ENCODE results near the gene ARHGAP9.
"Not testable (repeated sequence)": the region's sequence is repeated elsewhere in the genome, so short reads cannot be mapped to it uniquely, and the experiment has no call there.

Gene ARHGAP9

GRCh38 chr12:57446292-57446960, 33.2 kb downstream of the ARHGAP9 start:
- no peak for DNase-seq (ENCODE audit: low spot score)
- ChIA-PET POLR2A (ENCODE audit: low non-redundant PET) (no interaction called here), CTCF (interaction anchor here (0.6 to 0.7 kb wide), 2 partner anchors 174 to 1130 kb away, joined by 3 read pairs; no protein-coding TSS in a partner anchor)
- no peak for TF ChIP-seq CTCF (conservative IDR thresholded peaks at IDR 0.05; ENCODE audit: low read depth)
- no peak overlapping the region for H3K27ac ChIP-seq

GRCh38 chr12:57444744-57445143, 34.9 kb downstream of the ARHGAP9 start:
- H3K27ac ChIP-seq: no peak overlapping the region
- POLR2A ChIA-PET (ENCODE audit: low non-redundant PET): no interaction called here
- no peak for TF ChIP-seq CTCF (conservative IDR thresholded peaks at IDR 0.05; ENCODE audit: low read depth)
- CTCF ChIA-PET: interaction anchor here (0.6 to 2.9 kb wide), 3 partner anchors 8 to 201 kb away, joined by 3 to 12 read pairs (median 4); no protein-coding TSS in a partner anchor
- no peak for DNase-seq (ENCODE audit: low spot score)

GRCh38 chr12:57444337-57444736, 35.3 kb downstream of the ARHGAP9 start:
- ChIA-PET POLR2A (ENCODE audit: low non-redundant PET) (interaction anchor here (0.7 kb wide), 1 partner anchor 10 kb away, joined by 4 read pairs; the partner anchor contains the start of gene INHBC), CTCF (interaction anchor here (0.6 to 2.9 kb wide), 3 partner anchors 9 to 201 kb away, joined by 3 to 12 read pairs (median 4); no protein-coding TSS in a partner anchor)
- DNase-seq (ENCODE audit: low spot score); H3K27ac ChIP-seq: not testable (repeated sequence)

GRCh38 chr12:57441846-57442427, 37.7 kb downstream of the ARHGAP9 start:
- no peak overlapping the region for H3K27ac ChIP-seq
- CTCF ChIA-PET: interaction anchor here (2.9 kb wide), 1 partner anchor 11 kb away, joined by 12 read pairs; no protein-coding TSS in a partner anchor
- no peak for TF ChIP-seq CTCF (conservative IDR thresholded peaks at IDR 0.05; ENCODE audit: low read depth)
- POLR2A ChIA-PET (ENCODE audit: low non-redundant PET): no interaction called here
- no peak for DNase-seq (ENCODE audit: low spot score)

- H3K27ac ChIP-seq; DNase-seq (ENCODE audit: low spot score); POLR2A ChIA-PET (ENCODE audit: low non-redundant PET); CTCF ChIA-PET: not testable (repeated sequence)
These were observed 38.3 kb downstream of the ARHGAP9 start for GRCh38 chr12:57441393-57441792.

GRCh38 chr12:57439762-57440266, 39.9 kb downstream of the ARHGAP9 start:
- H3K27ac ChIP-seq: no peak overlapping the region
- ChIA-PET POLR2A (ENCODE audit: low non-redundant PET) (no interaction called here), CTCF (interaction anchor here (0.9 kb wide), 1 partner anchor 13 kb away, joined by 4 read pairs; no protein-coding TSS in a partner anchor)
- TF ChIP-seq CTCF (conservative IDR thresholded peaks at IDR 0.05; ENCODE audit: low read depth): no peak
- no peak for DNase-seq (ENCODE audit: low spot score)

- no peak overlapping the region for H3K27ac ChIP-seq
- POLR2A ChIA-PET (ENCODE audit: low non-redundant PET): no interaction called here
- CTCF ChIA-PET: no interaction called here
- no peak for DNase-seq (ENCODE audit: low spot score)
- no peak for TF ChIP-seq CTCF (conservative IDR thresholded peaks at IDR 0.05; ENCODE audit: low read depth)
These were observed 41.3 kb downstream of the ARHGAP9 start for GRCh38 chr12:57438400-57438799.

Data from RWPE1 (cell line).